ENCODE results near the gene ZNF575. TPM values are rescaled to one million over a fixed set of nuclear protein-coding genes. Genes with fewer than 3 reads are reported as not detected.
"Not testable (repeated sequence)": the region's sequence is repeated elsewhere in the genome, so short reads cannot be mapped to it uniquely, and the experiment has no call there.

Gene ZNF575
- total RNA-seq, 1 experiment from 2014 or later: 2.8 TPM

DNA sequence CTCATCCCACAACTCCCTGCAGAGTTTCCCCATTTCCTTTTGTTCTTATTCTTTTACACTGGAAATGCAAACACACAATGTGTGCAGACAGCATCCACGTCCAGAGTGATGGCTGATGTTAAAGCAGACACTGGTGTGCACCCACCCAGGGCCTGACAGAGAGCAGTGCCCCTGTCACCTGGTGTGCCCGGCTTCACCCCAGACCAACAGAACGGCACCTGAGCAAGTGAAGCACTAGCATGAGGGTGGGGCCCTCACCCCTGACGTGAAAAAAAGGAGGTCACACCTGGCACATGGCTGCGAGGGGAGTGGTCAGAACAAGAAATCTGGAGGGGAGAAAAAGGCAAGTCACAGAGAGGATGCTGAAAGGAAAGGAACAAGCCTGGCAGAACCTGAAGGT, 12.3 kb downstream of the ZNF575 start:
- BruUV-seq (replicated peaks): no TSS peak
- H3K9me3 Mint-ChIP-seq (ENCODE audit: low read depth, unreplicated experiment): no peaks in the 10 kb centered on the region
- no peak for TF ChIP-seq CTCF (IDR thresholded peaks at IDR 0.05; ENCODE audit: unreplicated experiment)
- CTCF ChIA-PET: no interaction called here
- no peak overlapping the region for H3K4me3 Mint-ChIP-seq (ENCODE audit: low read depth, unreplicated experiment)
- no peak overlapping the region for H3K27ac Mint-ChIP-seq (ENCODE audit: unreplicated experiment)
- H3K36me3 Mint-ChIP-seq (ENCODE audit: insufficient read depth, unreplicated experiment): peaks cover 36% of the 10 kb centered on the region
- no peaks in the 10 kb centered on the region for H3K27me3 Mint-ChIP-seq (ENCODE audit: unreplicated experiment)
- H3K4me1 Mint-ChIP-seq (ENCODE audit: low read depth, unreplicated experiment): no peaks in the 10 kb centered on the region
- no peak for DNase-seq
- intact Hi-C loops (cut with micrococcal nuclease; ENCODE audit: unreplicated experiment): no loop called here

DNA sequence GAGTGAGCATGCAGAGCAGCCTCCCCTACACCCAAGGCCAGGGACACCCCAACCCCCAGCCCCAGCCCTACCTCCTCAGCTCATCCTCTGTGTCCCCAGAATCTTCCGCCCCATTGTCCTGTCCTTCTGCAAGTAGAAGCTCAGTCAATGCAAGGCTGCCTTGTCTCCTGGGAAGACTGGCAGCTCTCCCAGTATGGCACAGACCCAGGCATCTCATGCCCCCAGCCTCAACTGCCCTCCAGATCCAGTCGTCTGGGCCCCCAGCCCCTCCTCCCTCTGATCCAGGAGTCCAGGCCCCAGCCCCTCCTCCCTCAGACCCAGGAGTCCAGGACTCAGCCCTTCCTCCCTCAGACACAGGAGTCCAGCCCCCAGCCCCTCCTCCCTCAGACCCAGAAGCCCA, 13.0 kb downstream of the ZNF575 start:
- H3K9me3 Mint-ChIP-seq (ENCODE audit: low read depth, unreplicated experiment): no peaks in the 10 kb centered on the region
- H3K27ac Mint-ChIP-seq (ENCODE audit: unreplicated experiment): no peak overlapping the region
- H3K4me3 Mint-ChIP-seq (ENCODE audit: low read depth, unreplicated experiment): no peak overlapping the region
- H3K36me3 Mint-ChIP-seq (ENCODE audit: insufficient read depth, unreplicated experiment): peaks cover 43% of the 10 kb centered on the region
- CTCF ChIA-PET: interaction anchor here (1.4 kb wide), 1 partner anchor 9 kb away, joined by 4 read pairs; no protein-coding TSS in a partner anchor
- intact Hi-C loops (cut with micrococcal nuclease; ENCODE audit: unreplicated experiment): no loop called here
- TF ChIP-seq CTCF (IDR thresholded peaks at IDR 0.05; ENCODE audit: unreplicated experiment): no peak
- H3K4me1 Mint-ChIP-seq (ENCODE audit: low read depth, unreplicated experiment): no peaks in the 10 kb centered on the region
- no peak for DNase-seq
- no peaks in the 10 kb centered on the region for H3K27me3 Mint-ChIP-seq (ENCODE audit: unreplicated experiment)
- no TSS peak for BruUV-seq (replicated peaks)

- Mint-ChIP-seq H3K36me3 (ENCODE audit: insufficient read depth, unreplicated experiment) (peaks cover 44% of the 10 kb centered on the region), H3K9me3 (ENCODE audit: low read depth, unreplicated experiment) (no peaks in the 10 kb centered on the region), H3K4me3 (ENCODE audit: low read depth, unreplicated experiment) (no peak overlapping the region), H3K27me3 (ENCODE audit: unreplicated experiment) (no peaks in the 10 kb centered on the region), H3K4me1 (ENCODE audit: low read depth, unreplicated experiment) (no peaks in the 10 kb centered on the region), H3K27ac (ENCODE audit: unreplicated experiment) (no peak overlapping the region)
- intact Hi-C loops (cut with micrococcal nuclease; ENCODE audit: unreplicated experiment): no loop called here
- CTCF ChIA-PET: interaction anchor here (1.4 kb wide), 1 partner anchor 9 kb away, joined by 4 read pairs; no protein-coding TSS in a partner anchor
- BruUV-seq (replicated peaks): no TSS peak
- DNase-seq: no peak
- no peak for TF ChIP-seq CTCF (IDR thresholded peaks at IDR 0.05; ENCODE audit: unreplicated experiment)
Measured at GRCh38 chr19:43546581-43546980, 13.6 kb downstream of the ZNF575 start.

DNA sequence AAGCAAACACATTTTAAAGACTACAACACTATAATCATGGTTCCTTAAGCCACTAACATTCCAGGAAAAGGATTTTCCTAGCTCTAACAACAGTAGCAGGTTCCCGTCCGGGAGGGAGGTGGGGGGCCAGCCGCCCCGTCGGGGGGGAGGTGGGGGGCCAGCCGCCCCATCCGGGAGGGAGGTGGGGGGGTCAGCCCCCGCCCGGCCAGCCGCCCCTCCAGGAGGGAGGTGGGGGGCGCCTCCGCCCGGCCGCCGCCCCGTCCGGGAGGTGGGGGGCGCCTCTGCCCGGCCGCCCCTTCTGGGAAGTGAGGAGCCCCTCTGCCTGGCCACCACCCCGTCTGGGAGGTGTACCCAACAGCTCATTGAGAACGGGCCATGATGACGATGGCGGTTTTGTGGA, 14.9 kb downstream of the ZNF575 start:
- H3K4me1 Mint-ChIP-seq (ENCODE audit: low read depth, unreplicated experiment); DNase-seq; H3K27me3 Mint-ChIP-seq (ENCODE audit: unreplicated experiment); intact Hi-C loops (cut with micrococcal nuclease; ENCODE audit: unreplicated experiment); CTCF ChIA-PET; H3K4me3 Mint-ChIP-seq (ENCODE audit: low read depth, unreplicated experiment); H3K27ac Mint-ChIP-seq (ENCODE audit: unreplicated experiment); BruUV-seq (replicated peaks); H3K9me3 Mint-ChIP-seq (ENCODE audit: low read depth, unreplicated experiment): not testable (repeated sequence)
- H3K36me3 Mint-ChIP-seq (ENCODE audit: insufficient read depth, unreplicated experiment): peaks cover 43% of the 10 kb centered on the region

DNA sequence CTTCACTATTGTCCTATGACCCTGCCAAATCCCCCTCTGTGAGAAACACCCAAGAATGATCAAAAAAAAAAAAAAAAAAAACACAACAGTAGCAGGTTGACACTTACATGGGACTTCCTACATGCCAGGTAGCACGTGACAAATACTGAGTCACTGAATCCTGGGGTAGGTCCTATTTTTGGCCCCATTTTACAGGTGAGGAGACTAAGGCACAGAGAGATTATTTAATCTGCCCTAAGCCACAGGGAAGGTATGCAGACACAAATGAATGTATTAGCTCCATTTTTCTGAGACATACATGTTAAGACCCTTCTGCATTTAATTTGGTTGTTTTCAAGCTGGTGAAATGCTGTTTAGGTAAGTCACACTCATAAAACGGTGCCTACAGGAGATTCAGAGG, 15.7 kb downstream of the ZNF575 start:
- no peak overlapping the region for H3K27ac Mint-ChIP-seq (ENCODE audit: unreplicated experiment)
- no peak for DNase-seq
- H3K27me3 Mint-ChIP-seq (ENCODE audit: unreplicated experiment): no peaks in the 10 kb centered on the region
- H3K9me3 Mint-ChIP-seq (ENCODE audit: low read depth, unreplicated experiment): no peaks in the 10 kb centered on the region
- intact Hi-C loops (cut with micrococcal nuclease; ENCODE audit: unreplicated experiment): no loop called here
- TF ChIP-seq CTCF (IDR thresholded peaks at IDR 0.05; ENCODE audit: unreplicated experiment): no peak
- H3K4me1 Mint-ChIP-seq (ENCODE audit: low read depth, unreplicated experiment): no peaks in the 10 kb centered on the region
- H3K4me3 Mint-ChIP-seq (ENCODE audit: low read depth, unreplicated experiment): no peak overlapping the region
- peaks cover 42% of the 10 kb centered on the region for H3K36me3 Mint-ChIP-seq (ENCODE audit: insufficient read depth, unreplicated experiment)
- CTCF ChIA-PET: no interaction called here
- BruUV-seq (replicated peaks): no TSS peak

All from Calu3 (cell line).